Activated CD4-positive, alpha-beta T cell treated with anti-CD3 and anti-CD28 coated beads, Interleukin-2, Interleukin-6, amounts not matched to agents 100 ng/mL and 50 ng/mL, durations not matched to agents 16 hours and 8 hours (primary cell): ENCODE measurements around the gene CALHM4.

Source experiments
- DNase-seq: peaks from one replicate; pipeline ENCODE4 v3.0.0-alpha.2; 2020

Gene CALHM4

GRCh38 chr6:116553451-116553850 lies at the start of gene CALHM4:
CALHM4 (plus strand) TSS chr6:116553751; CDS start chr6:116553794, 43 bp downstream.
- DNase-seq = no peak

GRCh38 chr6:116507324-116507723 lies 46.2 kb upstream of the CALHM4 start:
- no peak for DNase-seq

- DNase-seq = no peak
Observed at GRCh38 chr6:116508527-116508926, 45.0 kb upstream of the CALHM4 start.

- DNase-seq = no peak
Observed at GRCh38 chr6:116511424-116512110, 42.0 kb upstream of the CALHM4 start, which contains the start of gene CALHM5. CALHM5 (plus strand) TSS chr6:116511639; CDS start chr6:116511697, 58 bp downstream.

GRCh38 chr6:116512111-116512559 lies 41.4 kb upstream of the CALHM4 start:
- DNase-seq = no peak

GRCh38 chr6:116512734-116513133 lies 40.8 kb upstream of the CALHM4 start:
- DNase-seq = no peak

- DNase-seq = no peak
Observed at GRCh38 chr6:116513224-116513875, 40.2 kb upstream of the CALHM4 start.

GRCh38 chr6:116514111-116514510 lies 39.4 kb upstream of the CALHM4 start:
- no peak for DNase-seq

- DNase-seq = no peak
Observed at GRCh38 chr6:116515141-116515540, 38.4 kb upstream of the CALHM4 start.

GRCh38 chr6:116518621-116519368 lies 34.8 kb upstream of the CALHM4 start:
- no peak for DNase-seq

GRCh38 chr6:116522896-116523295 lies 30.7 kb upstream of the CALHM4 start:
- DNase-seq = no peak

- DNase-seq = no peak
Observed at GRCh38 chr6:116524236-116524635, 29.3 kb upstream of the CALHM4 start.

- no peak for DNase-seq
Observed at GRCh38 chr6:116528133-116528532, 25.4 kb upstream of the CALHM4 start.

GRCh38 chr6:116528780-116529179 lies 24.8 kb upstream of the CALHM4 start:
- no peak for DNase-seq

GRCh38 chr6:116529466-116530290 lies 23.9 kb upstream of the CALHM4 start:
- no peak for DNase-seq

GRCh38 chr6:116530436-116530835 lies 23.1 kb upstream of the CALHM4 start:
- DNase-seq = no peak

- peak; percentile 69 for DNase-seq
Observed at GRCh38 chr6:116531675-116532570, 21.6 kb upstream of the CALHM4 start.

GRCh38 chr6:116533233-116533957 lies 20.2 kb upstream of the CALHM4 start:
- no peak for DNase-seq

GRCh38 chr6:116535109-116535508 lies 18.4 kb upstream of the CALHM4 start:
- DNase-seq = no peak

GRCh38 chr6:116536216-116536621 lies 17.3 kb upstream of the CALHM4 start:
- peak; percentile 67 for DNase-seq

GRCh38 chr6:116542426-116542825 lies 11.1 kb upstream of the CALHM4 start:
- DNase-seq = no peak
